ENCODE results near the gene NUCKS1.

NUCKS1 gene

DNA sequence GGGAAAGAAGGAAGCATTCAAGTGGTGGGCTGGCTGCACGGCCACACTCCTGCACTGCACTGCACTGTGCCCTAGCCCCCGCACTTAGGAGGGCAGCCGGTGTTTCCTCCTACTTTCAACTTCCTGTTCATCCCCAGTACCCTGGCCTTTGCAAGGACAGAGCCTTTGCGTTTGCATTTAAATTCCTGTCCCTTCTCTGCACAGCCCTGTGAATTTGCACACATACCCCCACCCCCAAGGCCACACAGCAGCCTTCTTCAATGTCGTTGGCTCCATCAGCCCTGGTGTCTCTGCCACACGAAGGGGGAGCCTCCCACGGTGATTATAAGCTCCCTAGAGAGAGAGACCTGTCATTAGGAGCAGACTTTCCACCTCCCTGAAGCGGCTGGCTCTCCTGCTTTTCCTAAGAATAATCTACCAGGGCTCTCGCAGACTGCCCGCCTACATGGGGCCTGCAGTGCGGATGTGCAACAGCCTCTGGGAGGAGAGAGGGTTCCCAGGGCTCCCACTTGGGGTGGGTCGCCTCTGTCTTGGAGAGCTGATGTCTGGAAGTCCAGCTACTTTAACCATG lies 56.5 kb downstream of the NUCKS1 start:
- DNase-seq: no peak

DNA sequence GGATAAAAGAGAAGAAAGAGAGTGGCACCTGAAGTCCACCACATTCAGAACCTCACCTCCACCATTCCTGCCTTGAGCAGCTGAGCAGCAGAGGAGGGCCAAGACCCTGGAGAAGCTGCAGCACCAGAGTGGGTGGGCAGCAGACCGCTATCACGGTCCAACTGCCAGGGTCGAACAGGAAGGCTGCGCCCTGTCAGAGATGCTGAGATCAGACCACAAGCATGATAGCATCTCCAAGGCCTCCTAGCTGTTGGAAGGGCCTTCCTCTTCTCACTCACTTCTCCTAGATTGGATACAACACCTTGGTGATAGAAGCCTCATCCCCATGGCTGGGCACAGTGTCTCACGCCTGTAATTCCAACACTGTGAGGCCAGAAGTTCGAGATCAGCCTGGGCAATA lies 57.6 kb downstream of the NUCKS1 start:
- DNase-seq: no peak

DNA sequence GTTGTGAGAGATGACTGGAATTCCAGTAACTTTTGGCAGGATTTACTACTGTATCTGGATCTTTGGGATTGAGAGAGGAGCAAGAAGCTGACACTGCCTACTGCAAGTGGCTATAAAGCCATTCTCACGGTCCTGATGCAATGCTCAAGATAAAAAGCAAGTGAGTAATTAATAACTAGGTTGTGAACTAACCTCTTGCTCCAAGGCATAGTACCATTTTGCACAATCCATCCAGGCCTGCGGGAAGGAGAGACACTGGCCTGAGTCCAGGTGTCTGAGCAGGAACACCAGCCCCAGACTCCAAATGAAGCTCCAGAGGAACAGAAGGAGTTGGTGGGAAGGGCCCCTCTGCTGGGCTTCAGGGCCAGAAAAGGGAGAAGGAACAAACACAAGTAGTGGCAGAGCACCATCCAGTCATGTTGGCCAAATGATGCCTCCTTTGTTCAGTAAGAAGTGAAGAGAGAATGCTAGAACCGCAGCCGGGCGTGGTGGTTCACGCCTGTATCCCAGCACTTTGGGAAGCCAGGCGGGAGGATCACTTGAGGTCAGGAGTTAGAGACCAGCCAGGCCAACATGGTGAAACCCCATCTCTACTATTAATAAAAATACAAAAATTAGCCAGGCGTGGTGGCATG lies 59.7 kb downstream of the NUCKS1 start:
- DNase-seq: no peak

DNA sequence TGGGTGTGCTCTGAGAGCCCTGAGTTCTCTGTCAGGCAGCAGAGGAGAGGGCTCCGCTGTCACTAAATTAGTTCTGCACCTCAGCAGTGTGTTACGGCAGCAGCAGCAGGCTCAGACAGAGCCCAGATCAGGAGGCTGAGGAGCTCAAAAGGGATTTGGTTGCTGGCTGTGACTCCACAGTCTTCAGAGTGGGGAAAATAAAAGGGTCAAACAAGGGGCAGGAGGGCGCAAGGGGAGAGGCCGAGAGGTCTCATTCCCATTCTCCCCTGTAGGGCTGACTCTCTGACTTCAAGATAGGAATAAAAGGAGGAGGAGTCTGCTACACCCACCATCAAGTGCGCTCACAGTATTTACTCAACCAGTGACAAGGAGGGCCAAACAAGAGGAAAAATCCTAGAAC lies 60.5 kb downstream of the NUCKS1 start:
- DNase-seq: no peak

DNA sequence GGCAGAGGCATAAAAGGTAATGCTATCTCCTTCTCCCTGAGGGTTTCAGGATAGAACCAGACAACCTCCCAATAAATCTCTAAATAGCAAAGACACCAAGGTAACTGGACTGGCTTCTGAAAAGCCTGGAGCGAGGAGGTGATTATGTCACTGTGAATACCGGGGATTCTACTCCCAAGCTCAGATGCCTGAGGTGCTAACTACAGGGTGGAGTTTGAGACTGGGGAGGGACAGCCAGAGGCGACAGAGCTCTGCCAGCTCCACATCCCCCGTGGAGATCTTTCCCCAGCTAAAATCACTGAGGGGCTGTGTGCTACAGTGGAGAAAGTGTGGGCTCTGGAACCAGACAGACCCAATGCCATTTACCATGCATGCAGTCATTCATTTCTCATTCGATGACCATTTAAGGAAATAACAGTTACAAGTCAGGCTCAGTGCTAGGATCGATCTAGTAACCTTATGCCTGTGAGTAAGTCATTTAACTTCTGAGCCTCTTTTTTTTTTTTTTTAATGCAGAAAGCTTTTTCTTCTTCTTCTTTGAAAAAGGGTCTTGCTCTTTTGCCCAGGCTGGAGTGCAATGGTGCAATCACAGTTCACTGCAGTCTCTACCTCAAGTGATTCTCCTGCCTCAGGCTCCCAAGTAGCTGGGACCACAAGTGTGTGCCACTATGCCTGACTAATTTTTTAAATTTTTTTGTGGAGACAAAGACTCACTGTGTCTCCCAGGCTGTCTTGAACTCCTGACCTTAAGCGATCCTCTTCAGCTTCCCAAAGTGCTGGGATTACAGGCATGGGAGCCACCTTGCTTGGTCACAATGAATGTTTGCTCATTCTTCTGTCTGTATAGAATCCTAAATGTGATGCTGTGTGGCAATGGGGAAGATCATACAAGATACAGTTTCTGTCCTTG lies 61.6 kb downstream of the NUCKS1 start:
- no peak for DNase-seq

DNA sequence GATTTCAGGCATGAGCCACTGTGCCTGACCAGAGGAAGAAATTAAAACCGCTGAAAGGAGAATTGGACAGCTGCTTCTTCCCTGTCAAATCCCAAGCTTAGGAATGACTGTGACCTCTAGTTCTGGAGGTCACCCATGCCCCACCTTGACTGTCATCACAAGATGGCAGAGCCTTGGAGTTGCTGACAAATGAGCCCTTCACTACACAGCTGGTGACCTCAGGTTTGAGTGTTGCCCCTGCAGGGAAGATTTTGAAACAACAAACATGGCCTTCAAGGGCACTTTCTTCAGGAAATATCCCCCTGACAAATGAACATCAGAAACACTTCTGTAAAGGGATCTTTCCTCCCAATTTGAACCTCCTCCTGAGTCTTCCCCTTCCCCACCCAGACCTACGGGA lies 62.7 kb downstream of the NUCKS1 start:
- DNase-seq: no peak

DNA sequence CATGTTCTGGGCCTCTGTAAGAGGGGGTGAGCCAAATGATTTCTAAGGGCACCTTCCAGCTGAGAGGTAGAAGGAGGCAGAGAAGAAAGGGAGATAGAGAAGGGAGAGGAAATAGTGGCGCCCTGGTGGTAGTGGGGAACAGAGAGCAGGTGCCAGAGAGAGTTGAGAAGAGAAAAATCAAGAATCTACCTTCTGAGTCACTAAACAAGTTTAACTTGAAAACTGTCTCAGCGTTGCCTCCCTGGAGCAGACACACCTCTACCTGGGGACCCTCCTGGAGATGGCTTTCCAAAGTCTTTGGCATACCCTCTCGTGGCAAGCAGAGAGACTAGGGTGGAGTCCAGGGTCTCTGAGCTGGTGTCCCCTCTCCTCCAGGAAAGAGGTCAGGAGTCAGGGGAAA lies 68.6 kb downstream of the NUCKS1 start:
- DNase-seq: no peak

DNA sequence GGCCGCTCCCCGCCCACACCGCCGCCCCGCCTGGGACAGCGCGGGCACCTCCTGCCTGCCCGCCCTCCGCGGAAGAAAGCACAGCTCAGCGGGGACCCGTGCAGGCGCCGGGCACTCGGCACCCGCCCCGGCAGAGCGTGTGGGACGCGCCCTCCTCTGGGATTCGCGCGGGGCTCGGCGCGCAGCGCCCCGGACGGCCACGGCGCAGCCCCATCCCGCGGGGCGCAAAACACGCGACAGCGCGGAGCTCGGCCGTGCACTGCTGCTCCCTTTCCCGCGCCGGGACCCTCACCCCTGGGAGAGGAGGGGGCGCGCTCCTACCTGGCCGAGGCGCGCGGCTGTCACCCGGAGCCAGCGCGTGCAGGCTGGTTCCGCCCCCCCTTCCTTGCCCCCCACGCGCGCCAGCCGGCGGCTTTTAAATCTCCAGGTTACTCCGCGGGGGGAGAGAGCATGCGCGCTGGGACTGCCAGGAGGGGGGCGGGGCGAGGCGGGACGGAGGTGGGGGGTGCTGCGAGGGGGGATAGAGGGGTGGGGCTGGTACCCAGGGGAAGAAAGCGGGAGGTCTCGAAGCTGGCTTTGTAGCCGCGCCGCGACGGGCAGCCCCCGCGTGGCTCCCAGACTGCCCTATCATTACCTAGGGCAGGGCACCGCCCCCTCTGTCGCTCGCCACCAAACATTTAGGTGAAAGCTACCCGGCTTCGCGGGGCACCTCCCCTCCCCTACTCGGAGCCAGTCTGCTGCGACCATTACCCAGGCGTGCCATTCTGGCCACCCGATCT lies 69.7 kb downstream of the NUCKS1 start, which contains the start of gene SLC45A3:
TSS of gene SLC45A3 (minus strand) at position 437 of the 779 bp plus-strand sequence. CDS start 15,853 bp downstream, outside the sequence.
- no peak for DNase-seq

DNA sequence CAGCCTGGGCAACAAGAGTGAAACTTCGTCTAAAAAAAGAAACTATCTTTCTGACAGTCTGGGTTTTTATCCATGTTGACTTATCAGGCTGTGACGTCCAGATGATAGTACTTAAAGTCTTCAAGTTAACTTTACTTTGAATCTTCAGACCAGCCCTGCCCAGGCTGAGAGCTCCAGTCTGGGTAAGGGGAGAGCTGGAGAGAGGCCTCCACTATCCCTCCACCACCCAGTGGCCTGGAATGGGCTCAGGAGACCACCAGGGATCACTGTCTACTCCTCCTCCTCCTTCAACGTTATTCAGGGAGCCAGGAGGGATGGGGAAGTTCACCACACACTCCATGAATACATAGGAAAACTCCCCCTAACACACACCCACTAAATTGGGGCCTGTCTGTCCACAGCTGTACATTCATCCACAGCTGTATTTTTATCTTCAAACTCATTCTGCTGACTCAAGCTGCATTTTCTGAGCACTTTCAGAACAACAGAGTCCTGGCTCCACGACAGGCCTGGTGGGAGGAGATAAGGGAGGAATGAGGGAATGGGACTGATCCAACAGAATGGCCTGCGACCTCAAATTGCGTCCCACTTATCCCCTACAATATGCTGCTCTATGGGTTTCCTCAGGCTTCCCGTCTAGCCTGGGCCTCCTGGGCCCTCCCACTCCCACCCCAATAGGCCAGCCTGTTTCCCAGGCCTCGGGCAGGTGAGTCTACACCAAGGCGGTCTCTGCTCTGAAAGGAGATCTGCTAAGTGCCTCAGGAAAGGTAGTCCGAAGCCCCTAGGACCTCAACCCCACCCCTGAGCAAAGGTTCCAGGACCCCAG lies 71.5 kb downstream of the NUCKS1 start:
- no peak for DNase-seq

DNA sequence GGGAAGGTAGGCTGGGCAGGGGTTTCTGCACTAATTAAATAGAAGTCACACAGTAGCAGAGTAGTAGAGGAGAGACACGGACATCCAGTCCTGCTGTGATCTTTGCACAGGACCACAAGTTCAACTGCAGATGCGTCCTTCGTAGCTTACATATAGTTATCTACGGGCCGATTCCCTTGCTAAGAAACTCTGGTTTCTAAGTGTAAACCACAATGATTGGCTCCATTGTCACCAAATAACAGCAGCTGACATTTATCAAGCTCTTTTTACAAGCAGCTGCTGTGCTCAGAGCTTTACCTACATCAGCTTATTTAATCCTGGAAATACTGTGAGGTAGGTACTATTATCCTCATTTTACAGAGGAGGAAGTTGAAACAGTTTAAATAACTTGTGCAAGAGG lies 72.8 kb downstream of the NUCKS1 start:
- no peak for DNase-seq

DNA sequence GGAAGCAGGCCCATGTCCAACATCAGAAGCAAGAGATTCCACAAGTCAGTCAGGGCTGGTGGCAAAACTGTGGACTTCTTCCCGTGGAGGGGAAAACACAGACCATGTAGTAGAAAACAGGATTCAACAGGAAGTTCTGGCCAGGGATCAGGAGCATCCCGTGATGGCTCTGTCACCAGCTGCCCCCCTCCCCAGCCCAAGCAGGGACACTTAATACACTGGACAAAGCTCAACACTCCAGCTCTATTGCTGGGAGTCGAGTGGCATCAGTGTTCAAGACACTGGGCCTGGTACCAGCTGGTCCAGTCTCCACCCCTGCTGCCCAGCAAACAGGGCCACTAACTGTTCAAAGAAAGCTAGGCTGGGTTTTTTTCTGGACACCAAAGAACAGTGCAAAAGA lies 73.4 kb downstream of the NUCKS1 start:
- DNase-seq: no peak

DNA sequence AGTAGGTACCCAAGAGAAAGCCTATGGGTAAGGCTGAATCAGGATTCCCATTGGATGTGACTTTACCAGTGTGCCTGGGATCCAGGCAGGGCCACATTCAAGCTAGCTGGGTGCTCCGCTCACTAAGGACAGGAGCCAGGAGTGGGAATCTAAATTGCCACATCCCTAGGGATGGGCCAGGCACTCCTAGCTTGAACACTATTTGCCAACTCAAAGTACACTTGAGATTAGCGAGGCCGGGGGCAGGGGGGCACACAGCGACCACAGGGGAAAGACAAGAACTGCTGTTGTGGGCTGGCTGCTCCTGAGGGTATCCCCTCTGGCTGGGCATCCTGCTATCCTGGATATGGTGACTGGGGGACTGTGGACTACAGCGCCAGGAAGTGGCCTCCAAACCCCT lies 74.0 kb downstream of the NUCKS1 start:
- no peak for DNase-seq

DNA sequence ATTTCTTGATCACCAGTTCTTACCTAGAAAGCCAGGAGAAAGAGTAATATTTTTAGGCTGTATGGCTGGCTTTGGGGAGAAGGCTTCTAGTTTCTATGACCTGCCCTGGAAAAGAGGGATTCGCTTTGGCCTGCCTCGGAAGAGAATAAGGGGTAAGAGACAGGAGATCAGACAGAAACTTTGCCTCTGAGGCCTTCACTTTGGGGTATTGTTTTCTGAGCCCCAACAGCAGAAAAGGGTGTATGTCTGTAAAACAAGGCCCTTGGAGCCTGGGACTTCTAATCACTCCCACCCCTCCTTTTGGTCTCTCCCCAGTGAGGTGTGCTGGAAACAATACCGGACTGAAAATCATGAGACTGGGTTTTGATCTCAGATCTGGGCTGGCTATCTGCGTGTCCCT lies 74.7 kb downstream of the NUCKS1 start:
- DNase-seq: no peak

DNA sequence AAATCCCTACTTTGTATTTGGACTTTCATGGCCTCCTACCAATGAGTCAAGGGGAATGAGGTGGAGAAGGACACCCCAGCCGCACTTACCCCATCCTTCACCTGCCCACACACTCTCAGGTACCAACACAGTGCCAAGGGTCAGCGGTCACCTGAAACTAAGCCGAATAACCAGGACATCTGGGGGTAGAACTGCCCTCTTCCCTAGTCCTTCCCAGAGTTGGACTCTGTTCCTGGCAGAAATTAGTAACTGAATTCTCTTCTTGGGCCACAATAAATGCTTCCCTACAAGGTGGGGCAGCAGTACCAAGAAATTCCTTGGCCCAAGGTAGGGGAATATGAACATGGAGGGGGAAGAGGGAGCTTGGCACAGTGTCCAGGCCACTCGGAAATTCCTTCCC lies 77.0 kb downstream of the NUCKS1 start:
- DNase-seq: no peak

DNA sequence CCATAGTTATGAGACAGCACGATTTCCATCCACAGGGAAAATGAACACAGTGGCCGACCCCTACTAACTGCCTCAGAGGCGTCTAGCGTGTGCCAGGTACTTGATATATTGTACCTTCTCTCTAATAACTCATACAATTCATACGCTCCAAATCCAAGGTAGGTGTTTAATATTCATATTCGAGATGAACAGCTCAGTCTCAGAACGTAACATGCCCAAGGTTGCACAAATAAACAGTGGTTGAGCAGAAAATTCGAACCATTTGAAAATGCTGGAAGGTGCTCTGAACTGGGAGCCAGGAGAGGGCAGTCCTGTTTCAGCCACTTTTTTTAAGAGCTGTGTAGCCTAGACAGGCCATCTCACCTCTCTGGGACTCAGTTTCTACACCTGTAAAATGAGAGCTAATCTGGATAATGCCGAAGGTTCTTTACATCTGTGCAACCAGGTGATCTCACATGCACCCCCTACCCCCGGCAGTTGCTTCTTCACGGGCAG lies 77.5 kb downstream of the NUCKS1 start:
- DNase-seq: no peak

DNA sequence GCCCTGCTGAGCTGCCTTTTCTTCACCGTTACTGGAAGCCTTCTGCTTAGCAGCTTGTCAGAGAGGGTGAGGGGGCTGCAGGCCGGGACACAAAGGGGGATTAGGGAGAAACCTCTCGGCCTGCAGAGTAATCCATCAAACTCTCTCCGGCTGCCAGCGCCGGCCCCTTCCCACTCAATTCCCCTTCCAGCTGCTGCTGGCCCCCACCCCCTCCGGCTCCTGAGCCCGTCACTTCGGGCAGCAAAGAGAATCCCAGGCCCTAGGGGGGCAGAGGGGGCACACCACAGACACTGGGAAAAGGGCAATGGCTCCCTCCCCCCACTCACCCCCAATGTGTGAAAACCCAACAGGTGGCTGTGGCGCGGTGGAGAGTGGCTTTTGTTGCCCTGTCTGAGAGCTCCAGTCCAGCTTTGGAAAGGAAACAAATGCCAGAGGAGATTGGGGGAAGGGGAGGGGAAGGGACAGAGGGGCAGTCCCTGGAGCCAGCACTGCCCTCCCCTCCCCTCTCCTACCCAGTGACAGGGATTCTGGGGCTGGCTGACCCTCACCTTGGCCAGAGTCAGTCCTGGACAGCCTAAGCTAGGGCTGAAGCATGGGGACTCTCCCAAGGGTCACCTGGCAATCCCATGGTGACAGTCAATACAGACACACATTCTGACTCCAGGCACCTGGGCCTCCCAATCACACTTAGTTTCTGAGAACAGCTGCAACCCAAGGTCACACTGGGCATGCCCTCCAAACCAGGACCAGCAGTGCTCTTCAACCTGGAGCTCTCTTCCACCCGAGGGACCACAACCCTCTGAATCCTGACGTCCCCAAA lies 79.2 kb downstream of the NUCKS1 start:
- no peak for DNase-seq

DNA sequence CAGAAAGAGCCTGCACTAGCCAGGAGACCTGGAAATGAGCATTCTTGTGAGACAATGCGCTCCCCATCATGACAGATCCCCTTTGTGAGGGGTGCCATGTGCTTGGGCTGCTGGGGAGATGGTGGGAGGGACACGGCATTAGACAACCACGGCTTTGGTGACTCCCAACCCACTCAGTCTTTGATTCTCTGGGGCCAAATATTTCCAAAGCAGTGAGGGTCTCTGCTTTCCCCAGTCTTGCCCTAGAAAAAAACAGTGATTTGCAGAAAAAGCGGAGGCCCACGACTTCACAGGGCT lies 79.9 kb downstream of the NUCKS1 start:
- DNase-seq: no peak

DNA sequence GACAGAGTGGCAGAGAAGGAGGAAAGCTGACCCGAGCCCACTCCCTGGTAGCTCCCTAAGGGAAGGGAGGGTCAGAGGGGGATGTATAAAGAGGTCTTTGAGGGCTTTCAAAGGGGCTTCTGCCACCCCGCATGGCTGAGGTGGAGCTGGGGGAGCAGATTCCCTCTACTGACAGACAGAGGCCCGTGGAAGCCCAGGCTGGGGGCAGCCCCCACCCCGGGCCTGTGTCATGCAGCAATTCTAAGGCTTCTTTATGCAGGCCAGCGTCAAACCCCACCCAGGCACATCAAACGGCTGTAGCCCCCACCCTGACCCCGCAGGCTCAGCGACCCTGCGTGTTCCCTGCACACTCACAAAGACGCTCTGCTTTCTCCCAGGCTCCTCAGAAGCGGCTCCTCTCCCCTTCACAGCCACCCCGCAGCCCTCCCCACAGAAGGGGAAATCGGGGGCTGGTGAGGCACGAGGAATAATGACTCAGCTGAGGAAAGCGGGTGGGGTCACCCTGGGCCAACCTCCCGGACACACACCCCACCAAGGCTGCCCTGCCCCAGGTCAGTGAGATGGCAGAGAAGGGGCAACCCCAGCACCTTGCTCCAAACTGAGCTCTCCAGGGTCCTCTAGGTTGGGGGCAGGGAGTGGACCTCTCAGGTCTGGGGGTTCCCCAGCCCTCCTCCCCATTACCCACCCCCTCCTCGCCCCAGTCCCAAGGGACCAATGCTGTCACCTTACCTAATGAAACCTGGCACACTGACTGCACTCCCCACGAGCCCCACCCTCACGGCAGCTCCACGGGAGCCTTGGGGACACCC lies 80.4 kb downstream of the NUCKS1 start:
- DNase-seq: no peak

DNA sequence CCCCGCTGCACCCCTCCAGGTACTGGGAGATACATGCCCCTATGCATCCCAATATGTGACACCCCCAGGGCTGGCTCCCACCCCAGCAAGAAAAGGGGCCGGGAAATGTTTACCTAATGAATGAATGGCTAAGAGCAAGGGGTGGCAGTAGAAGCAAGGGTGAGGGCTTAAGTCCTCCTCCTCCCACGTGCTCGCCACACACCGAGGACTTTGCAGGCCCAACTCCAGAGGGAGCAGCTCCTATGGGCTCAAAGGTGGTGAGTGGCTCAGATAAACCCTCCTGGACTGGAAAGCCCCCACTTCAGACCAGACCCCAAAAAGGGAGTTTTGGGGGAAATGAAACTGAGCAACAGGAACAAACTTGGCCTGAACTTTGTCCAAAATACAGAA lies 81.0 kb downstream of the NUCKS1 start:
- no peak for DNase-seq

DNA sequence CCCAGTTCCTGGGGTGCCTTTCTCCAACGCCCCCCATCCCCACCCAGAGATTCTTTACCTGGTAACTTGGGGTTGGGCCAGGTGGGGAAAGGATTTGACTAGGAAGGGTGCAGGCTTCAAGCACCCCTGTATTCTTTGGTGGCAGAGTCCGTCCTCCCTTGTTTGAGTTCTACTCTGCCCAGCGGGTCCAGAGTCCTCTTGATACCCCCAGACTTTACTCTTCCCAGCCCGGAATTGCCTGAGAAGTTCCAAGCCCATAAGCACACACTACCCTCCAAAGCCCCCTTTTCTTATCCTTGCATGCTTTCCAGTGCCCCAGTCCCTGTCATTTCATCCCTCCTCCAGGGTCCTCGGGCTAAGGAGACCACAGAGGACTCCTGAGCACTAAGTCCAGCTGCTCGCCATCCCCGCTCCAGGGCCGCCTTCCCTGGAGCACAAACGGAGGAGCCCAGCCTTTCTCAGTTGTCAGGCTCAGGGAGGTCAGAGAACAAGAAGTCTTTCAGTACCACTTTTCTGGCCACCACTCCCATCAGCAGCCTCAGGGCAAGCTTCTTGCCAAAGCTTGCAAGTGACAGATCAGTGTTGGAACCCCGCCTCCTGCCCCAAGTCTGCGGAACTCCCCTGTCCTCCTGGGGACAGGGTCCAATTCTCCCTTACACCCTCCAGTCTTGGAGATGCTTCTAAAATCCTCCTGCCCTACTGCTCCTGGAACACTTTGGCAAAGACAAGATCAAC lies 81.9 kb downstream of the NUCKS1 start:
- no peak for DNase-seq

All from NCI-H2081 treated with DMSO at 0.1 percent for 48 hours (cell line).